Measurements from ENCODE around the gene ATP13A3.

DNA sequence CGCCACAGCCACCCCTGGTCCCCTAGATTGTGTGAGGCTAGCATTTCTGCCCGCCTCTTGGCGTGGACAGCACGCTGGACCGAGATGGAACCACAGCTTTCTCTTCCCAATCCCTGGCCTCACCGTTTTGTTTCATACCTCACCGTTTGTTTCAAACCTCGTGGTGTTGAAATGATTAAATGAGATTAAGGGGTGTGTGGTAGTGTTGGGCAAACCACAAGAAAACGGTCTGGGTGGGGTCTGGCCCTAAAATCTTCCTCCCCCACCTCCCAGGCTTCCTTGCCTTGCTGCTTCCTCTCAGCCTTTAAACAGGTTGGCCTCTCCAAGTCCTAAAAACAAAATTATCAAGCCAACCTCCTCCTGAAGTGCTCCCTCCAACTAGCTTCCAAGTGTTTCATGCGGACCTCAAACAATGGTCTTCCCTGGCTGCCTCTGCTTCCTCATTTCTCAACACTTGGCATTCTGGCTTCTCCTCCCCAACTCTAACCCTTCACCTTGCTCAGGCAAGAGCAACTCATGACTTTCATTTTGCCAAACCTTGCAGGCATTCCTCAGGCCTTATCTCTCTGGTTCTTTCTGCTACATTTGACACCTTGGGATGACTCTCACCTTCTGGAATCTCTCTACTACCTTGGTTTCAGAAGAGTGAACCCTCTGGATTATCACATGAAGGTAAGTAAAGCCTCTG, 1.4 kb upstream of the ATP13A3 start:
- no peak for TF ChIP-seq EZH2 (IDR thresholded peaks at IDR 0.05; ENCODE audit: borderline replicate concordance, insufficient read depth, low read depth, low read length, poor library complexity, severe bottlenecking)
- no peak for TF ChIP-seq CTCF (IDR thresholded peaks at IDR 0.05)

Measured in B cell (primary cell).